KBM-7 (cell line): ENCODE results near the gene HERC5.

Experiments used
- DNase-seq: peaks from one replicate; pipeline ENCODE4 v3.0.0-alpha.2; 2015
- in situ Hi-C: fragments of 300-500 bp; cut with MboI; formaldehyde crosslinking; loops from 2 replicates; pipeline ENCODE4 v1.14.3; 2020; ENCODE audit warnings: low sequenced_read_pairs, low pct_unique_long_range_greater_than_20kb, mixed read lengths

Gene HERC5

GRCh38 chr4:88514557-88515511 is 57.9 kb downstream of the HERC5 start:
- in situ Hi-C loops = loop anchor here (10.0 to 25.0 kb wide), 2 partner anchors 300 to 478 kb away; no protein-coding TSS in a partner anchor
- DNase-seq = no peak

- in situ Hi-C loops = loop anchor here (10.0 to 25.0 kb wide), 2 partner anchors 302 to 479 kb away; no protein-coding TSS in a partner anchor
- DNase-seq = no peak
Observed at GRCh38 chr4:88516746-88517145, 59.8 kb downstream of the HERC5 start.

GRCh38 chr4:88517825-88518224 is 60.9 kb downstream of the HERC5 start:
- in situ Hi-C loops = loop anchor here (10.0 to 25.0 kb wide), 2 partner anchors 303 to 481 kb away; no protein-coding TSS in a partner anchor

GRCh38 chr4:88518911-88519310 is 62.0 kb downstream of the HERC5 start:
- in situ Hi-C loops = loop anchor here (10.0 to 25.0 kb wide), 2 partner anchors 304 to 482 kb away; no protein-coding TSS in a partner anchor
- no peak for DNase-seq

More at GRCh38 chr4:88517825-88518224, 60.9 kb downstream of the HERC5 start:
- DNase-seq = no peak

- in situ Hi-C loops = loop anchor here (25.0 kb wide), 1 partner anchor 486 kb away; no protein-coding TSS in a partner anchor
- peak; percentile 65 for DNase-seq
Observed at GRCh38 chr4:88522702-88523324, 65.9 kb downstream of the HERC5 start.

GRCh38 chr4:88523325-88524129 is 66.6 kb downstream of the HERC5 start, which contains the start of gene PYURF:
Gene PYURF, minus strand, starts transcription at chr4:88523776. Its CDS starts 76 bp downstream, at chr4:88523700.
- in situ Hi-C loops = loop anchor here (25.0 kb wide), 1 partner anchor 486 kb away; no protein-coding TSS in a partner anchor
- DNase-seq = peak; percentile 93

- DNase-seq = no peak
- in situ Hi-C loops = loop anchor here (25.0 kb wide), 1 partner anchor 487 kb away; no protein-coding TSS in a partner anchor
Observed at GRCh38 chr4:88524171-88524570, 67.3 kb downstream of the HERC5 start.

GRCh38 chr4:88526221-88526815 is 69.4 kb downstream of the HERC5 start:
- DNase-seq = peak; percentile 49
- in situ Hi-C loops = loop anchor here (25.0 kb wide), 1 partner anchor 136 kb away; no protein-coding TSS in a partner anchor

- in situ Hi-C loops = loop anchor here (25.0 kb wide), 1 partner anchor 135 kb away; no protein-coding TSS in a partner anchor
Observed at GRCh38 chr4:88527787-88528186, 70.9 kb downstream of the HERC5 start.

GRCh38 chr4:88528861-88529260 is 71.9 kb downstream of the HERC5 start:
- in situ Hi-C loops = loop anchor here (25.0 kb wide), 1 partner anchor 133 kb away; no protein-coding TSS in a partner anchor
- DNase-seq = no peak

More at GRCh38 chr4:88527787-88528186, 70.9 kb downstream of the HERC5 start:
- no peak for DNase-seq

GRCh38 chr4:88531549-88531948 is 74.6 kb downstream of the HERC5 start:
- DNase-seq = no peak
- in situ Hi-C loops = loop anchor here (25.0 kb wide), 1 partner anchor 131 kb away; no protein-coding TSS in a partner anchor

GRCh38 chr4:88533088-88533790 is 76.3 kb downstream of the HERC5 start:
- in situ Hi-C loops = loop anchor here (25.0 kb wide), 1 partner anchor 129 kb away; no protein-coding TSS in a partner anchor

GRCh38 chr4:88533937-88534750 is 77.2 kb downstream of the HERC5 start:
- in situ Hi-C loops = loop anchor here (25.0 kb wide), 1 partner anchor 128 kb away; no protein-coding TSS in a partner anchor
- DNase-seq = no peak

More at GRCh38 chr4:88533088-88533790, 76.3 kb downstream of the HERC5 start:
- DNase-seq = no peak

GRCh38 chr4:88535090-88535755 is 78.3 kb downstream of the HERC5 start:
- DNase-seq = no peak
- in situ Hi-C loops = loop anchor here (25.0 kb wide), 1 partner anchor 127 kb away; no protein-coding TSS in a partner anchor

- no peak for DNase-seq
- in situ Hi-C loops = loop anchor here (25.0 kb wide), 1 partner anchor 125 kb away; no protein-coding TSS in a partner anchor
Observed at GRCh38 chr4:88537709-88538108, 80.8 kb downstream of the HERC5 start.
